Measurements from ENCODE around the gene VRK1.

DNA sequence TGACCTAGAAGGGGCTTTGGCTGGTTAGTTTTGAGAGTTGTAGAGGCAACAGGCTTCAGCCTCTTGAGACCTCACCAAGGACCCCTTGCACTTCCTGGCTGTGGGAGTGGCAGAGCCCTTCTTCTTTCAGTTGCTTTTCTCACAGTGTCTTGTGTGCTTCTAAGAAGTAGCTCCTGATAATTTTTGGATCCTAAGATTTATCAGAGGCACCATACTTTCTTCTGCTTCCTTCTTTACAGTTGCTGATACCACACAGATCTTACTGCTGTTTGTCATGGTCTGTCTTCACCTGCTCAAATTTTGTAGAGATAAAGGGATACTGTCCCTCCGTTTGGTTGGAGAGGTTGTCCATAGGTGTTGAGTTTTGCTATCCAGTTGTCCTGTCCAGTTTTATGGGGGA, 33.8 kb downstream of the VRK1 start:
- no peak for TF ChIP-seq EZH2 (IDR thresholded peaks at IDR 0.05; ENCODE audit: borderline replicate concordance, low read depth, low read length, severe bottlenecking)
- TF ChIP-seq, protein P1, sequence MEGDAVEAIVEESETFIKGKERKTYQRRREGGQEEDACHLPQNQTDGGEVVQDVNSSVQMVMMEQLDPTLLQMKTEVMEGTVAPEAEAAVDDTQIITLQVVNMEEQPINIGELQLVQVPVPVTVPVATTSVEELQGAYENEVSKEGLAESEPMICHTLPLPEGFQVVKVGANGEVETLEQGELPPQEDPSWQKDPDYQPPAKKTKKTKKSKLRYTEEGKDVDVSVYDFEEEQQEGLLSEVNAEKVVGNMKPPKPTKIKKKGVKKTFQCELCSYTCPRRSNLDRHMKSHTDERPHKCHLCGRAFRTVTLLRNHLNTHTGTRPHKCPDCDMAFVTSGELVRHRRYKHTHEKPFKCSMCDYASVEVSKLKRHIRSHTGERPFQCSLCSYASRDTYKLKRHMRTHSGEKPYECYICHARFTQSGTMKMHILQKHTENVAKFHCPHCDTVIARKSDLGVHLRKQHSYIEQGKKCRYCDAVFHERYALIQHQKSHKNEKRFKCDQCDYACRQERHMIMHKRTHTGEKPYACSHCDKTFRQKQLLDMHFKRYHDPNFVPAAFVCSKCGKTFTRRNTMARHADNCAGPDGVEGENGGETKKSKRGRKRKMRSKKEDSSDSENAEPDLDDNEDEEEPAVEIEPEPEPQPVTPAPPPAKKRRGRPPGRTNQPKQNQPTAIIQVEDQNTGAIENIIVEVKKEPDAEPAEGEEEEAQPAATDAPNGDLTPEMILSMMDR (IDR thresholded peaks at IDR 0.05; ENCODE audit: borderline replicate concordance, extremely low read depth, low read length, poor library complexity, severe bottlenecking), result no peak

Data from DND-41 (cell line).